PC-9 (cell line): ENCODE measurements around the gene KCNAB2. TPM values are rescaled to one million over a fixed set of nuclear protein-coding genes. Genes with fewer than 3 reads are reported as not detected.

ENCODE experiments used
- BruUV-seq: library from RNA; stranded (reverse); fragments of 400-500 nt; replicated peaks from 2 replicates; lab custom pipeline; 2021; lab: Mats Ljungman, UMichigan
- CTCF ChIA-PET: fragments of 300-600 bp; sonication (Branson Sonifier 250); formaldehyde crosslinking; loops from one replicate; lab custom pipeline; 2022; ENCODE audit warnings: antibody characterized with exemption; lab: Charles Lee
- POLR2A ChIA-PET: fragments of 300-600 bp; sonication (Branson Sonifier 250); formaldehyde crosslinking; loops from one replicate; lab custom pipeline; 2022; ENCODE audit warnings: antibody characterized with exemption; ENCODE audit not compliant: unreplicated experiment; lab: Charles Lee
- DNase-seq, 2 experiments: peaks; one replicate each; pipeline versions ENCODE4 v3.0.0 to v3.0.0-alpha.2; 2015 to 2022; ENCODE audit warnings: mixed read lengths in 1 of 2
- H2AFZ ChIP-seq: fragments of 200-600 bp; sonication (generic); 2 replicates; pipeline ENCODE4 v1.8.1; 2017; ENCODE audit warnings: antibody characterized with exemption
- H3F3A ChIP-seq: fragments of 200-600 bp; sonication (generic); 2 replicates; pipeline ENCODE4 v1.8.1; 2017; ENCODE audit warnings: antibody characterized with exemption, mild to moderate bottlenecking, low read depth; ENCODE audit not compliant: insufficient read depth
- H3K27ac ChIP-seq: fragments of 200-600 bp; sonication (generic); 2 replicates; pipeline ENCODE4 v1.6.1; 2016; ENCODE audit warnings: mixed run types
- H3K27me3 ChIP-seq: fragments of 200-600 bp; sonication (generic); 2 replicates; pipeline ENCODE4 v1.6.1; 2016; ENCODE audit warnings: low read depth, mixed run types; ENCODE audit not compliant: insufficient read depth
- H3K36me3 ChIP-seq: fragments of 200-600 bp; sonication (generic); 2 replicates; pipeline ENCODE4 v1.6.1; 2016; ENCODE audit warnings: low read depth, mixed run types
- H3K4me1 ChIP-seq: fragments of 200-600 bp; sonication (generic); replicated peaks from 2 replicates; pipeline ENCODE4 v1.6.1; 2016; ENCODE audit warnings: mixed run types; ENCODE audit not compliant: insufficient read depth
- H3K4me2 ChIP-seq: fragments of 200-600 bp; sonication (generic); 2 replicates; pipeline ENCODE4 v1.6.1; 2017; ENCODE audit warnings: mixed run types
- H3K4me3 ChIP-seq: fragments of 200-600 bp; sonication (generic); 2 replicates; pipeline ENCODE4 v1.6.1; 2016; ENCODE audit warnings: mixed run types
- H3K79me2 ChIP-seq: fragments of 200-600 bp; sonication (generic); 2 replicates; pipeline ENCODE4 v1.6.1; 2017; ENCODE audit warnings: low read depth, mixed run types
- H3K9me2 ChIP-seq: fragments of 200-600 bp; sonication (generic); 2 replicates; pipeline ENCODE4 v1.8.1; 2017; ENCODE audit warnings: mild to moderate bottlenecking; ENCODE audit not compliant: insufficient read depth
- H3K9me3 ChIP-seq: fragments of 200-600 bp; sonication (generic); 2 replicates; pipeline ENCODE4 v1.8.1; 2016; ENCODE audit warnings: low read depth; ENCODE audit not compliant: insufficient read depth
- H4K20me1 ChIP-seq: fragments of 200-600 bp; sonication (generic); 2 replicates; pipeline ENCODE4 v1.8.1; 2017; ENCODE audit not compliant: insufficient read depth
- EZH2 ChIP-seq: fragments of 200-600 bp; sonication (generic); IDR thresholded peaks from 2 replicates; pipeline ENCODE4 v1.8.0; 2017; ENCODE audit warnings: antibody characterized with exemption, low read depth
- intact Hi-C: fragments of 100-400 bp; cut with micrococcal nuclease; formaldehyde crosslinking; loops from one replicate; pipeline ENCODE4 v1.10.0; 2022; ENCODE audit not compliant: unreplicated experiment
- total RNA-seq: library from RNA; stranded (reverse); gene quantifications from 2 replicates; pipeline ENCODE4 v1.2.3, GENCODE V29; 2021
- TF ChIP-seq, protein P1 (sequence below): fragments of 200-600 bp; sonication (generic); conservative IDR thresholded peaks from 2 replicates; pipeline ENCODE4 v1.6.1; 2017; ENCODE audit warnings: mixed run types, antibody characterized with exemption, mild to moderate bottlenecking, moderate library complexity

Gene KCNAB2
- total RNA-seq, 1 experiment from 2014 or later, result 19.6 TPM

DNA sequence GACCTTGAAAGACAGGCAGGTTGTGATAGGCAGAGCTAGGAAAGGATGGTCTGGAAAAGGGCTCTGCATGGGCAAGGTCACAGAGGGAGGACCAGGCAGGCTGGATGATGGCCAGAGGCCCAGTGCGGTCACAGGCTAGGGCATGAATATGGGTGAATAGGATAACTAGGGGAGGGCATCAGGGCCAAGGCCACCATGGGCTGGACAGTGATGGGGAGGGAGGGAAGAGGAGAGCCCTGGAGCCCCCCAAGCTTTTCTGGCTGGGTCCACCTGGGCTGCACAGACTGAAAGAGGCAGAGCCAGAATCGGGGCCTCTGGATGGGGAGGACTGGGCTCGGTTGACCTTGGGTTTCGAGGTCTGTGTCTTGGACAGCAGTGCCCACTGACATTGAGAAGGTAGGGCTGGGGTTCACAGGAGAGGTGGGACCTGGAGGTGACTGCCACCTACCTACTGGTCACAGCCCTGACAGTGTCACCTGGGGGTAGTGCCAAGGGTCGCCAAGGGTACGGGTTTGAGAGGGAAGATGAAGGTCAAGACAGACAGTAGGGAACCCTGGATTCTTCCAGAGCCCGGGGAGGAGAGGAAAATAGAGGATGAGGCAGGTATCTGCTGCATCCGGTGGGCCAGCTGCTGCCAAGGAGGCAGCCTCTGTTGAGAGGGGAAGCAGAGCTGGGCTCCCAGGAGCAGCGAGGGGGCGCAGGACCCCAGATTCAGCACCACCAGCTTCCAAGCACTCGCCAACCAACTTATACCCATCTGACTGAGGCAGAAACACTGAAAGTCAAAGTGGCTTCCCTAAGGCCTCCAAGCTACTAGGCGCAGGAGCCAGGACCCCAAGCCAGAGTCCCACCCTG, 47.4 kb upstream of the KCNAB2 start:
- no peak for DNase-seq
- intact Hi-C loops, result no loop called here
- no peaks in the 10 kb centered on the region for H3K27me3 ChIP-seq
- ChIA-PET CTCF (no interaction called here), POLR2A (no interaction called here)
- no peaks in the 10 kb centered on the region for H3K36me3 ChIP-seq
- no peaks in the 10 kb centered on the region for H3K9me3 ChIP-seq
- H2AFZ ChIP-seq, result no peak overlapping the region
- no peaks in the 10 kb centered on the region for H3K4me1 ChIP-seq
- H3K79me2 ChIP-seq, result no peaks in the 10 kb centered on the region
- no peaks in the 10 kb centered on the region for H3K9me2 ChIP-seq
- TF ChIP-seq, protein P1, sequence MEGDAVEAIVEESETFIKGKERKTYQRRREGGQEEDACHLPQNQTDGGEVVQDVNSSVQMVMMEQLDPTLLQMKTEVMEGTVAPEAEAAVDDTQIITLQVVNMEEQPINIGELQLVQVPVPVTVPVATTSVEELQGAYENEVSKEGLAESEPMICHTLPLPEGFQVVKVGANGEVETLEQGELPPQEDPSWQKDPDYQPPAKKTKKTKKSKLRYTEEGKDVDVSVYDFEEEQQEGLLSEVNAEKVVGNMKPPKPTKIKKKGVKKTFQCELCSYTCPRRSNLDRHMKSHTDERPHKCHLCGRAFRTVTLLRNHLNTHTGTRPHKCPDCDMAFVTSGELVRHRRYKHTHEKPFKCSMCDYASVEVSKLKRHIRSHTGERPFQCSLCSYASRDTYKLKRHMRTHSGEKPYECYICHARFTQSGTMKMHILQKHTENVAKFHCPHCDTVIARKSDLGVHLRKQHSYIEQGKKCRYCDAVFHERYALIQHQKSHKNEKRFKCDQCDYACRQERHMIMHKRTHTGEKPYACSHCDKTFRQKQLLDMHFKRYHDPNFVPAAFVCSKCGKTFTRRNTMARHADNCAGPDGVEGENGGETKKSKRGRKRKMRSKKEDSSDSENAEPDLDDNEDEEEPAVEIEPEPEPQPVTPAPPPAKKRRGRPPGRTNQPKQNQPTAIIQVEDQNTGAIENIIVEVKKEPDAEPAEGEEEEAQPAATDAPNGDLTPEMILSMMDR, result no peak
- no peak for TF ChIP-seq EZH2
- H3K4me2 ChIP-seq, result no peak overlapping the region
- H3F3A ChIP-seq, result no peaks in the 10 kb centered on the region
- no peaks in the 10 kb centered on the region for H4K20me1 ChIP-seq
- no TSS peak for BruUV-seq
- no peak overlapping the region for H3K4me3 ChIP-seq
- H3K27ac ChIP-seq, result no peak overlapping the region

- Histone ChIP-seq H3K9me3 (no peaks in the 10 kb centered on the region), H3K79me2 (no peaks in the 10 kb centered on the region), H3K4me2 (no peak overlapping the region), H3K27me3 (no peaks in the 10 kb centered on the region), H3F3A (no peaks in the 10 kb centered on the region), H4K20me1 (no peaks in the 10 kb centered on the region), H3K4me1 (no peaks in the 10 kb centered on the region), H3K9me2 (no peaks in the 10 kb centered on the region), H3K4me3 (no peak overlapping the region), H3K27ac (no peak overlapping the region), H2AFZ (no peak overlapping the region), H3K36me3 (no peaks in the 10 kb centered on the region)
- ChIA-PET POLR2A (no interaction called here), CTCF (no interaction called here)
- no TSS peak for BruUV-seq
- intact Hi-C loops, result no loop called here
- no peak for DNase-seq
- TF ChIP-seq EZH2, result no peak
- TF ChIP-seq, protein P1, result no peak
Measured at GRCh38 chr1:5998906-5999301, 46.8 kb upstream of the KCNAB2 start.

DNA sequence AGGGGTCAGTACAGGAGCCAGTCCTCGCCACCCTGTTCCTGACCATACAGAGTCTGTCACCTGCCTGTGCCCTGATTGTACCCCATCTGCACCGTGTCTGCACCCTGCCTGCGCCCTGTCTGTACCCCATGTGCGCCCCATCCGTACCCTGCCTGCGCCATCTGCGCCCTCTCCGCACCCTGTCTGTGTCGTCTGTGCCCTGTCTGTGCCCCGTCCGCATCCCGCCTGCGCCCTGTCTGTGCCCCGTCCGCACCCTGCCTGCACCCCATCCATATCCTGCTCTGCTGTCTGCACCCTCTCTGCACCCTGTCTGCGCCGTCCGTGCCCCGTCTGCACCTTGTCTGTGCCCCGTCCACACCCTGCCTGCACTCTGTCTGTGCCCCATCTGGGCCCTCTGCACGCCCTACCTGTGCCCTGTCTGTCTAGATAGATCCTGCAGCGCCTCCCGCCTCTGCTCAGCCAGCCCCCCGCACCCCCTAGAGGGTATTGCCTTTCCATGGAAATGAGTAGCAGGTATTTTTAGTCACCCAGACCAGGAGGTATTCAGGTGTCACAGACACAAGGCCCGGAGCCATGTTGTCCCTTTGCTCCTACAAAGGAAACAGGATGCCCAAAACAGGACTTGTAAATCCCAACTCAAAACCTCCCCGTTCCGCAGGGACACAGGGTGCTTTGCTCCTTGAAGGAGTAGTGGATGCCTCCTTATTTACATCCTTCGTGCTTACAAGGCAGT, 45.8 kb upstream of the KCNAB2 start:
- no TSS peak for BruUV-seq
- no peaks in the 10 kb centered on the region for H3K36me3 ChIP-seq
- no peaks in the 10 kb centered on the region for H3K27me3 ChIP-seq
- H3K4me1 ChIP-seq, result no peaks in the 10 kb centered on the region
- H2AFZ ChIP-seq, result no peak overlapping the region
- ChIA-PET POLR2A (no interaction called here), CTCF (no interaction called here)
- no peak overlapping the region for H3K4me2 ChIP-seq
- H3K79me2 ChIP-seq, result no peaks in the 10 kb centered on the region
- no peaks in the 10 kb centered on the region for H4K20me1 ChIP-seq
- DNase-seq, result no peak
- H3K9me2 ChIP-seq, result no peaks in the 10 kb centered on the region
- no peak overlapping the region for H3K27ac ChIP-seq
- intact Hi-C loops, result no loop called here
- no peaks in the 10 kb centered on the region for H3K9me3 ChIP-seq
- no peaks in the 10 kb centered on the region for H3F3A ChIP-seq
- TF ChIP-seq EZH2, result no peak
- TF ChIP-seq, protein P1, result no peak
- H3K4me3 ChIP-seq, result no peak overlapping the region
